Measurements from ENCODE around the gene C1QL1.
"Not testable (repeated sequence)": the region's sequence is repeated elsewhere in the genome, so short reads cannot be mapped to it uniquely, and the experiment has no call there.

C1QL1 gene

DNA sequence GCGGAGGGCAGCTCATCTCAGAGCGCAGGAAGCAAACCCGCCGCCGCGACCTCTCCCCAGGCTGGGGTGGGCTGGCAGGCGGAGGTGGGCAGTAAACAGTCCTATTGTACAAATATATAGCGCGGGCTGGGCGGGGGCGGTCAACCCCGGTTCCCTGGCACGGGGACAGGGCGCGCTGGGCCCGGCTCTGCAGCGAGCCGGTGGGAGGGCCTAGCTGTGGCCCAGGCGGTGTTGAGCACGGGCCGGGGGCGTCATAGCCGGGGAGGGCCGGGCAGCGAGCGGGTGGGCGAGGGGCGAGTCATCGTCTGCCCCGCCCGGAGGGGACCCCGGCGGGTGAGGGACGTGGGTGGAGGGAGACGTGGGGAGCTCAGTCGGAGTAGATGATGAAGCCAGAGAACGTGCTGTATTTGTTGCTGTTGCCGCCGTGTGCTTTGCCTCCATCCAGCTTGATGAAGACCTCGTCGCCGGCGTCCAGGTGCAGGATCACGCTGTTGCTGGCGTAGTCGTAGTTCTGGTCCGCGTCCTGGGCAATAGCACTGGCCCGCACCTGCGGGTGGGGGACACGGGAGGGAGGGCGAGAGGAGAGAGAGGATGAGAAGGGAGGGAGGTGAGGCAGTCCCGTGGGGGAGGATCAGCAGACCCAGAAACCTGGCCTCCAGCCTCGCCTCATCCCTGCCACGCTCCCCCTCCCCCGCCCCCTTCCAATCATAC lies 8.1 kb downstream of the C1QL1 start:
- no peak for DNase-seq

DNA sequence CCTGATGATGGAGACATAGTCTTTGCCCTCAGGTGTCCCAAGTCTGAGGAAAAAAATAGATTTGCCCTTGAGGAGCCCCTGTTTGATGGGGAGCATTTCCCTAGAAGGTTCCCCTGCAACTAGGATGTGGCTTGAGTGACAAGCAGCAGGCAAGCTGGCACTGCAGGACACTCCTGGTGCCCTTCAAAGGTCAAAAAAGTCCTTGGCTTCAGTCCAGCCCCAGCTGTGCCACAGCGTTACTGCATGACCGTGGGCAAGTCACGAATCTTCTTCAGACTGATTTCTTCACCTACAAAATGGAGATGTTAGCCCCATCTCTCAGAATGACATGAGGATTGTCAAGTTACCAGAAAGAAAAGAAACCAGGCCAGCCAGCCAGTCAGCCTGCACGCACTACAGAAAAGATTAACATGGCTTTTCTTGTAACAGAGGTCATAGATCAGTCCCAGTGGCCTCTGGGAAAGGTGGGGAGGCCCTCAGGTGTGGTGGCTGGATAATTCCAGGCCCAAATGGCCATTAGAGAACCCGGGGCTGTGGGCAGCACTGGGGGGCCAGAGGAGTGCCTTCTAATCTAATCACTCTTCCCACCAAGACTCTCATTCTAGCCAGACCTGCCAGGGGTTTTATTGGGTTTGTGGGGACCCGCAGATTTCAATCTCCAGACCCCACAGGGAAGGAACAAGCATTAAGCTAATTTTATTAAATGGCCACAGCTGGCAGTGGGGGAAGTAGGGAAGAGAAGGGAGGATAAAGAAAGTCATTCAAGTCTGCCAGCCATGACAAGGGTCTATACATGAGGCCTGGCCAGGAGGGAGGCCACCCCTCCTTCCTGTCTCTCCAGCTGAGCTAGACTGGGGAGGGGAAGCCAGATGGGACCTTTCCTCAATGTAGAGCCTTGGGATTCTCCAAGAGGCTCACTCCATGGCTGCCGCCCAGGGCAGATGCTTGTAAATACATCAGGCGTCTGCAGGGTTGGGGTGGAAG lies 10.8 kb downstream of the C1QL1 start:
- no peak for DNase-seq

DNA sequence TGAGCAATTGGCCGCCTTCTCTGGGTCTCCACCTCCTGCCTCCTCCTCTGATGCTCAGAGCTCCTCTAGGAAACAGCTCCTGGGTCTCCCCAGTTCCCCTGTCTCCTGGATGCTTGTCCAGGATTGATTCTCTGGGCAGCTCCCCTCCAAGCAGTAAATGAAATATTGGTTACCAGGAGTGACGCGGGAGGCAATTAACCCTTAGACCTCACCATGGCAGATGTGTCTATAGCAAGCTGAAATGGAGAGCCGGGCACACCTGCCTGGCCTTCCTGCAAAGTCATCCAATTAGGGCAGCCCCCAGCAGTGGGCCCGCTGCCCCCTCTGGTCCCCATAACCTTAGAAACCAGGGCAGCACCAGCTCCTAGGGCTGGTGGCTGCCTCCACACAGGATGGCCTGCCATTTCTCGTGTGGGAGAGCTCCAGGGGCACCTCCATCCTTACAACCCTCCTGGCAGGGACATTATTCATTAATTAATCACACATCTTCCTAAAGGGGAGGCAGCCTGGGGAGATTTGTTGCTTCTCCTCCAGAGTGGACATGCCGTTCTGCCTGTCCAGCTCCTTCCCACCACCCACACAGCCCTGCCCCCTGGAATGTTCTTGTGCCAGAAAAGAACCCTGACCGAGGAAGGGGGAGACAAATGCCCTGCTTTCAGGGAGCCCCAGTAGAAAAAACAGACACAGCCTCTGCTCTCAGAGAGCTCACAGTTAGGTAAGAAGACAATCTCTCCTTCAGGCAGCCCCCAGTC lies 12.3 kb downstream of the C1QL1 start:
- no peak for DNase-seq

DNA sequence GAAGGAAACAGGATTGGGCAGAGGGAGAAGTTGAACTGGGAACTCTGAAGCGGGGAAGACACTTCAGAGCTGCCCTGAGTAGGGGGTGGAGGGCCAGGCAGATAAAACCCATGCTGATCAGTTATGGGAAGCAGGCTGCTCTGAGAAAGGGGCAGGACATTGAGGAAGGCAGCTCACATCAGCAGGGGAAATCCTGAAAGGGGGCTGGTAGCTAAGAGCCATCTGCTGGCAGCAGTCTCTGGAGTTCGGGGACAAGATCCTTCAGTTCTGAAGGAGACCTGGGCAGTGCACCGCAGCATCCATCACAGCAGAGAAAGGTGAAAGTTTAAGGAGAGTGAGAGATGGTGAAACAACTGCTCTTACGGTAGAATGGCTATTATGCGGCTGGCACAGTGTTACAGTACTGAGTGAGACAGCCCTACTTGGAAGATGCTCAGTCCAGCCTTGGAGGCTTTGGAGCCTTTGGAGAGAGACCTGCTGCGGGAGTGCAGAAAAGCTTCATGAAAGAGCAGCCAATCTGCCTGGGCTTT lies 15.1 kb downstream of the C1QL1 start:
- DNase-seq = no peak

DNA sequence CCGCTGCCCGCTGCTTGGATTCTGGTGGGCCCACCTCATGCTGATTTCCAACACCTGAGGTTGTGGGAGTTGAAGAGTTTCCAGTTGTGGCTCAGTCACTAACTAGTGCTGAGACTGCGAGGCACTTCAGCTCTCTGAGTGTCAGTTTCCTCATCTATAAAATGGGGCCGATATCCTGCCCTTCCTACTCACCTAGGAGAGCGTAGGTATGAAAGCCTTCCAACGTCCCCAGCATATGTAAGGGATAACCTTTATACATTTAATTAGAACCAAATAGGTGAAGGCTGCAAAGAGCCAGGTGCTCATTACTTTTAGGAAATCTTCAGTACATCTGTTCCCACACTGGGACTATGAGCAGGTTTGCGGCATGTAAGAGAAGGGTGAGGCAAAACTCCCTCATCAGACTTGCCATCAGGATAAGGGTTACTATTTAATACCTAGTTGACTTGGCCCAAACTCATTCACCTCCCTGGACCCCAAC lies 19.7 kb downstream of the C1QL1 start:
- DNase-seq = no peak

DNA sequence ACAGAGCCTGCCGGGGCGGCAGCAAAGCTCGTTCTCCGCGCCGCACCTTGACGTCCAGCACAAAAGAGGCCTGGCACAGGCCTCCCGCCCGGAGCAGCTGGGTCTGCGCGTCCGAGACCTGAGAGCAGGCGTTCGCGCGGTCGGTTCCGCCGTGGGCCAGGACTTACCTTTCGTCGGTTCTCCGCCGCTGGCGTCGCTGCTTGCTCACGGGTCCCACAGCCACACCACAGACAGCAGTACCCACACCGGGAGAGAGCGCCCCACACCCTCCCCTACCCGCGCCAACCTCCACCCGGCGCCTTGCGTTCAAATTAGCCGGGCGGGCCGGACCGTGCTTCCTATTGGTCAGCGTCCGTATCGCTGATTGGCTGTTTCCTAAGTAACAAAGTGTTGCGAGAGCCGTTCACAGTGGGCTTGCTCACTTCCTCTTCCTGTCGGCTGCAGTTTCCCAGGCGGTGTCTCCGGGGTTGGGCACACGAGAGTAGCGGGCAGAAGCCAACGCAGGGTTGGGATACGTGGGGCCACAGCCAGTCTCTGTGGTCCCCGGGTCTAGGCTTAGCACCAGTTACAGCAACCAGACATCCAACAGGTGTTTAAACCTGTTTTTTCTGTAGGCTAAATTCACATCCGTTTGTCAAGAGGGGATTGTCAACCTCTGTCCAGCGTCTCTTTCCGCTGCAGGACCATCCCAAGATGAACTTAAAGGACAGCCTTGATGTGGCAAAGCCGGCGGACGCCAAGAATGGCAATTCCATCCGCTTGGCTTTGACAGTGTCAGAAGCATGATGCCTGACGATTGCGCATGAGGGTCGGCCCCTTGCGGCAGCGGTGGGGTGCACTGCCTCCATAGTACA lies 20.4 kb downstream of the C1QL1 start, which contains the start of gene KIF18B:
Gene KIF18B (minus strand): TSS at position 313 of the 854 bp plus-strand sequence. CDS start 11,429 bp downstream, outside the sequence.
- DNase-seq = peak; percentile 99

DNA sequence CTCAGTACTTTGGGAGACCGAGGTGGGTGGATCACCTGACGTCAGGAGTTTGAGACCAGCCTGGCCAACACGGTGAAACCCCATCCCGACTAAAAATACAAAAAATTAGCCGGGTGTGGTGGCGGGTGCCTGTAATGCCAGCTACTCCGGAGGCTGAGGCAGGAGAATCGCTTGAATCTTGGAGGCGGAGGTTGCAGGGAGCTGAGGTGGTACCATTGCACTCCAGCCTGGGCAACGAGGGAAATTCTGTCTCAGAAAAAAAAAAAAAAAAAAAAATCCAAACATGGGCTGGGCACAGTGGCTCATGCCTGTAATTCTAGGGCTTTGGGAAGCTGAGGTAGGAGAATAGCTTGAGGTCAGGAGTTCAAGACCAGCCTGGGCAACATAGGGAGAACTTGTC lies 22.5 kb downstream of the C1QL1 start:
- DNase-seq = not testable (repeated sequence)

DNA sequence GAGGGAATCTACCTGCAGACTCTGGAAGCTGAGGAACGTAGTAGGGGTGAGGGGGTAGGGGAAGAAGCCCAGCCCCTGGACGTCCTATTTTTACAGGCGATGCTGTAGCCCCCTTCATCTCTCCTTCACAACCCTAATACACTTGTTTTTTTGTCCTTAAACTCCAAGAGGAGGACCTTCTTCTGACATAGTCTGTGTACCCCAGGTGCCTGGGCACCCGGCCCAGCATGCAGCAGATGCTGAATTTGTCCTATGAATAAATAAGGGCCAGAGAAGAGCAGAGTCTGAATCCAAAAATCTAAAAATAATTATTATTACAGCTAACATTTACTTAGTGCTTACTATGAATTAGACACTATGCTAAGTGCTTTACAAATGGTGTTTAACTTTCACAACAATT lies 25.6 kb downstream of the C1QL1 start:
- no peak for DNase-seq

DNA sequence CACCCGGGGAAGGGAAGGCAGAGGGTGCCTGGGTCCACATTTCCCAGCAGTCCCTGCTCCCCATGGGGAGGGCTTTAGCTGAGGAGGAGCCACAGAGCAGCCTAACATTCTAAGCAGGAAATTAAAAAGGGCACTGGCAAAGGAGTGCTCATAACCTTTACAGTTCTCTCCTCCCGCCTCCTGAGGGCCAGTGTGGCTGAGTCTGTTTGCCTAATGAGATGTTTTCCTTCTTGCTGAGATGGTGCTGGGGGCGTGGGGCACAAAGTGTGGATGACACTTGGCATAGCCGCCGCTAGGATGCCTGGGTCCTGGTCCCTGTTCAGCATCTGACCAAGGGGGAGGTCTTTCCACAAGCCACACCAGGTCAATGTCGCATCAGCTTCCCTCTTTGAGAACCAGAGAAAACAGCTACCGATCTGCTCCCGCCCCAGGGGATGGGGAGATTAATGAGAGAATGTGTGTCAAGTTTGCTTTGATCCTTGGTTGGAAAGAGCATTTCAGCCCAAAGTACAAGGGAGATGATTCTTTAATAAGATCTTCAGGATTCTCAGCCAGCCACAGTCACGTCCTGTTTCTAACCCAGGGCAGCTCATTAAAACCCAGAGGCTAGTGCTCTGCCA lies 26.3 kb downstream of the C1QL1 start:
- no peak for DNase-seq

DNA sequence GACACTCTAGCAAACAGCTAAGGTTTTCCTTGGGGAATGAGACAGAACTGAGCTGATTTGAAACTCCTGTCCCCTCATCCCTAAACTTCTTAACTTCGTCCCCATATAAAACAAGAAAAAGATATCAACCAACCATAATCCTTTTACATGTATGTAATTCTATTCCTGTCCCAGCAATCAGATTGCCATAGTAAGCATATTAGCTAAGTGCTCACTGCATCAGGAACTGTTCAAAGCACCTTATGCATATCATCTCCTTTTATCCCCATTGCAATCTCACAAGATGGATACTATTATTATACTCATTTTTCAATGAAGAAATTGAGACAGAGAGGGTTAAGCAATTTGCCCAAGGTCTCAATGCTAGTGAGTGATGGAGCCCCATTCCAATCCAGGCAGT lies 27.3 kb downstream of the C1QL1 start:
- DNase-seq = no peak

DNA sequence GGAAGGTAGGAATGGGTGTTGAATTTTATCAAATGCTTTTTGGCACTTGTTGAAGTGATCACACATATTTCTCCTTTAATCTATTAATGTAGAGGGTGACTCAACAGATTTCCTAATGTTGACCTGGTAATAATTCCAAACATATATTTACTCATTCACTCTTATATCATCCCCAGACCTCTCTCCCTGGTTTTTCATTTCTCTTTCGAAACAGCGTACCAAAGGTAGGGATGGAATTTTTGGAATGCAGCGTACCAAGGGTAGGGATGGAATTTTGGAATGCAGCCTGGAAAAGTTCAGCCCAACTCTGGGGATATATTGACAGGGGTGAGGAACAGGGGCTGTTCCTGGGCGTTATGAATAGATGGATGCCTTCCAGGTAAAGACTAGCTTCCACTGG lies 27.8 kb downstream of the C1QL1 start:
- DNase-seq = no peak

DNA sequence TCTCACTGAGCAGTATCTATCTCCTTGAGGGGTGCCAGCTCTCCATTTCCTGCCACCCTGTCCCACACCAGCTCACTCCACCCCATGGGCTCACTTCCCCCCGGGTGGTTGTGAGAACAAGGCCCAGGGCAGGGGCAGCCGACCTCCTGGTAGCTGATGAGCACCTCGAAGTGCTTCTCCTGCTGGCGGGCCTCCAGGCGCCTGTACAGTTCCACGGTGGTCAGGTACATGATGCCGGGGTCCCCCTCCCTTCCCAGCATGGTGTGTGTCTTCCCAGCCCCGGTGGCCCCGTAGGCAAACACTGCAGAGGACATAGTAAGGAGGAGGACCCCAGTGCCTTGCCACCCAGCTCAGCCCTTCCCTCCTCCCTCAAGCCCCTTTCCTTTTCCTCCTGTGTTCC lies 33.0 kb downstream of the C1QL1 start:
- DNase-seq = no peak

DNA sequence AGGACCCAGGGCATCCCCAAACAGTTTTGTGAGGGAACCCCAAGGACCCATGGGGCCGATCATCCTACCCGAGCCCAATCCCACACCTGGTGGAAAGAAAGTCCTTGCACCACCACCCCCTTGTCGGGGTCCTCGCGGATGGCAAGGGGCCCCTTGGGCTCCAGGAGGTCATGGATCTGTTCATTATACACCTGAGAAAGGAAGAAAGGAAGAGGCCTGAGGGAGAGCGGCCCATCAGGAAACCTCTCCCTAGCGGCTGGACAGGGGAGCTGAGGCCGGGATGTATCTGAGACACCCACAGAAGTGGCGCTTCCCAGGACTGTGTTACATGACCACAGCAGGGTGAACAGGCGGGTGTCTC lies 33.4 kb downstream of the C1QL1 start:
- no peak for DNase-seq

DNA sequence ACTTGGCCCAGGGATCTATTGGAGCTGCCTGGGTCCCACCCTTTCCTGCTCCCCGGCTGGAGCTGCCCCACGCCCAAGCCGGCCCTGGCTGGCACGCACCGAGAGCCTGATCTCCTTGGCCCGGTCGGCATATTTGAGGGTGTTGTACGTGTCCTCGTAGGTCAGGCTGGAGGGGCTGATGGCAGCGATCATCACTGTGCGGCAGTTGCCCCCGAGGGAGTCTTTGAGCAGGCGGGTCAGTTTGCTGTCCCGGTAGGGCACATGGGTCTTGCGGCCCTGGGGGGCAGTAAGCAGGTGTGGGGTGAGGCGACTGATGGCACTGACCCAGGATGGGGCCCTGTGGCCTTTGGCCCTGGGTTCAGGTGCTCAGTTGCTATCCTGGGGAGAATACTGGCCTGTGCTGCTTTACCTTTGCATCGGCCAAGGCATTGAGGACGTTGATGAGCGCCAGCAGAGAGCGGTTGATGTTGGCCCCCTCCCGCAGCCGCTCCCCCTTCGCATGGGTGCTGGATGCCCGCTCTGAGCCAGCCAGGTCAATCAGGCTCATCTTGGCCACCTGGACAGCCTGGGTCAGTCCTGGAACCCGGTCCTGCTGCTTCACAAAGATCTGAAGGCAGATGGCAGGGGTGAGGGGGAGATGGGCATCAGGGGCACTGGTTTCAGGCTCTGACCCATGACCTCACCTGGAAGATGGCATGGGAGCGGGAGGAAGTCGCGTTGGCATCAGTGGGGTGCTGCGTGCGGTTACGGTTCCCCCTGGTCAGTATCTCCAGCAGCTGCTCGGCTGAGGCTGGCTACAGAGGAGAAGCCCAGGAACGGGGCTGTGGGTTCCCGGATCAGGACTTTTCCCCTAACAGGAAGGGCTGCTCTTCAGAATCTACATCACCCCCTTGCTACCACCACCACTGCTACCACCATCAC lies 34.0 kb downstream of the C1QL1 start:
- DNase-seq = no peak

DNA sequence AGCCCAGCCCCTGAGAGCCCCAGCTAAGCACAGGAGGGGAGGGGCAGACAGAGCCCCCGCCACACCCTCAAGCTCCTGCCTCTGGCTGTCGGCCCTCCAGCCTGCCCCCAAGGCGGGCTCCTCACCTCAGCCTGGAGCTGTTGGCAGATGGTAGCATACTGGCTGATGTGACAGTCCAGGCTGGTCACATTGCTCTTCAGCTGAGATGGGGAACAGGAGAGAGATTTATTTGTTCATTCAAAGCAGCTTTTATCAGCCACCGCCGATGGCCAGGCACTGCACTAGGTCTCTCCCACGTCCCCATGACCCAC lies 35.4 kb downstream of the C1QL1 start:
- no peak for DNase-seq

DNA sequence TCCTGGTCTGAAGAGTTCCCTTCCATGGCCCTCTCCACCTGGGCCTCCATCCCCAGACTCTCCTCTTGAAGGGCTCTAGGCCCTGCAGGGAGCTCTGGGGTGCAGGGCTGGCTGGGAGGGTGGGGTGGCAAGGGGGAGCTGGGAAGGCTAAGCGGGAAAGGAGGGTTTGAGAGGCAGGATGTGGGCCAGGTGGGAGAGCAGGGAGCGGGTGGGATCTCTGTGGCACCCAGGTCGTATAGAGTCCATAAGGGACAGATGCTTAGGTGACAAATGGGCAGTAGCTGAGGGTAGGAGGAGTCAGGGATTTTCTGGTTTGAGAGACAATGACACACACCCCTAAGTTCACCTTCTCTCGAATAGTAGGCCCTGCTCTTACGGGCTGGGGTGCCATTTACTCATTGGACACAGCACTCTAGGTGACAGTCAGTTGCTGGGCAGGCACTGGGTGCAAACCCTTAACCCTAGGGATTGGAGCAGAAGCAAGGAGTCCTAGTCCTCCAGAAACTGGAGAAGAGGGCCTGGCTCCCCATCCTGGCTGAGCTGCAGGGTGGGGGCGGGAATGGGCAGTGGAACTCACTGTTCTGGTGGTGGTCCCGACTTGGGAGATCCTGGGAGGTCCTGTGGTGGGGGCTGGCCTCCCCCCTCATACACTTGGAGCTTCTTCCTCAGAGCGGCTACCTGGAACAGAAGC lies 35.9 kb downstream of the C1QL1 start:
- no peak for DNase-seq

DNA sequence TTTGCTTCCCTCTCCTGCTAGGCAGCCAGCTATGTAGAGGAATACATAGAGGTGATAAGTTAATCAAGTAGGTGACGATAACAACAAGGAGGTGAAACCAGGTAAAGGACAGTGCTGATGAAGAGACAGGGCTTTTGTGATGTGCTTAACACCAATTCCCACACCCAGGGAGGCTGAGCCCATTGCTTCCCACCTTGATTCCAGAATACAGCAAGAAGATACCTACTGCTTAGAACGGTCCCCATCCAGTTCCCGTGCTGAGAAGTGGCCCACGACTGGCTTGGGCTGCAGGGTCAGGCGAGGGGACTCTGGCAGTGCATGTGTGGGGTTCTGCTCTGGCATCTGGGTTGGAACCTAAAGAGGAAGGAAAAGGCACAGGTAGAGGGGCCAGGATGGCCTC lies 36.7 kb downstream of the C1QL1 start:
- DNase-seq = no peak

DNA sequence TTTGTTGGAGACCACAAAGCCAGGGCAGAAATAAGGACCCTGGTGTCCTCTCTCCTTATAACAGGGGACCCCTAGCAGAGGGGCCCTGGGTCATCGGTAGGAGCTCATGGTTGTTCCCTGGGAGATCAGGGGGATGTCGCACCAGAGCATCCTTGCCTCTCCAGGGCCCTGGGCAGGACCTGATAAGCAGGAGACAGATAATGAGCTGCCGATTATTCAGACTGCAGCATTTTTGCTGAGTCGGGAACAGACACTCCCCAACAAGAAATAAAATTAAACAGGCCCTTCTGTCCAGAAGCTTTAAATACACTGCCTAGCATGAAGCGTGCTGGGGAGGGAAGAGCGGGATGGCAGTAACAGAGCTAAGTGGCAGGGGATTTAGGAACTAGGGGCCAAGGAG lies 37.4 kb downstream of the C1QL1 start:
- no peak for DNase-seq

DNA sequence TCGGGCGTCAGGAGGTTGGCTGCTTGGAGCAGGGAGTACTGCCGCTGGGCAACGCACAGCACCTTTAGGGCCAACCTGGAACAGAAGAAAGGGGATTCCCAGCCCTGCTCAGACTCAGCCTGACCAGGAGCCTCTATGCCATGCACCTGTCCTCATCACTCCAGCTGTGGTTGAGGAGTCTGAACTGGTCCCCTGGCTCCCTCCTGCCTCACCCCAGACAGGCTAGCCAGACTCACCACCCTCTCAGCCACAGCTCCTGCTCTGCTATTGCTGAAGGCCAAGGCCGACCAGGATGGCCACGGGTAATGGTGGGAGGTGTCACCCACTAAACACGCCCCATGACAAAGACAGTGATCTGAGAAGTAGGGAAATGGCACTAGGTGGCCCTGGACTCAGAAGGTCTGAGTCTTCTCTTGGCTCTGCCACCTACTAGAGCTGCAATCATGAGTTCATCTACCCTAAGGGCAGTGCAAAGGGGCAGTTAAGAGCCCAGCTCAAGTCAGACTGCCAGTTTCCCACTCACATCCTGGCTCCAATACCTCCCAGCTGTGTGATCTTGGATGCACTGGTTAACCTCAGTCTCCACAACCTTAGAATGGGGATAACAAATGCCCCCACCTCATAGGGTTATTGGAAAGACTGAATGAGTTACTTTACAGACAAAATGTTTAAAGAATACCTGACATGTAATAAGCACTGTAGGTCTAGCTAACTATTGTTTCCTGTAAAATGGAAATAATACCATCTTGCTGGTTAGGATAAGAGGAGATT lies 39.0 kb downstream of the C1QL1 start:
- no peak for DNase-seq
